Motor neuron (in vitro differentiated cells): ENCODE results near the gene TAP2. TPM values are rescaled to one million over a fixed set of nuclear protein-coding genes. Genes with fewer than 3 reads are reported as not detected.

Experiments used
- ATAC-seq, 8 experiments: fragments of 200-7000 bp; cut with Tn5 transposase; replicated peaks in 6 of 8; 2 replicates each; pipeline ENCODE4 v1.8.0; 2021; ENCODE audit warnings: mild to moderate bottlenecking in 8 of 8, moderate library complexity in 8 of 8
- H3K27ac ChIP-seq, 2 donors: fragments of 250-450 bp; sonication (Bioruptor Pico); 2 replicates each; pipeline ENCODE4 v1.9.0; 2021; ENCODE audit warnings: antibody characterized with exemption in 2 of 2, mild to moderate bottlenecking in 2 of 2, moderate library complexity in 1 of 2
- H3K4me1 ChIP-seq, 2 donors: fragments of 250-450 bp; sonication (Bioruptor Pico); replicated peaks in 1 of 2; 2 replicates each; pipeline ENCODE4 v1.6.1; 2021; ENCODE audit warnings: antibody characterized with exemption in 2 of 2, mild to moderate bottlenecking in 2 of 2, moderate library complexity in 1 of 2
- H3K4me3 ChIP-seq, 5 donors: fragments of 250-450 bp; sonication (Bioruptor Pico); 2 replicates each; pipeline ENCODE4 v1.9.0; 2021; ENCODE audit warnings: antibody characterized with exemption in 5 of 5, mild to moderate bottlenecking in 5 of 5, moderate library complexity in 4 of 5
- whole genome bisulfite sequencing, 10 experiments: fragments of 450-650 bp; shearing (Covaris generic); methylation state at CpG; one replicate each; pipeline ENCODE4 v1.0.0; 2022; 5-methylcytosine and 5-hydroxymethylcytosine counted together
- in situ Hi-C, 9 experiments: fragments of 400-800 bp; cut with MboI; loops; one replicate each; pipeline ENCODE4 v1.15.0; 2021; ENCODE audit warnings: low sequenced_read_pairs in 9 of 9, low pct_unique_long_range_greater_than_20kb in 2 of 9; ENCODE audit not compliant: unreplicated experiment in 9 of 9
- total RNA-seq, 8 experiments: library from RNA; unstranded; fragments of 300-600 nt; gene quantifications; 2 replicates each; pipeline versions ENCODE4 v1.2.3 to v1.2.4, GENCODE V29; 2022

The TAP2 gene
- total RNA-seq, 8 experiments from 2014 or later = 1.7 to 104 (median 13.5) TPM

DNA sequence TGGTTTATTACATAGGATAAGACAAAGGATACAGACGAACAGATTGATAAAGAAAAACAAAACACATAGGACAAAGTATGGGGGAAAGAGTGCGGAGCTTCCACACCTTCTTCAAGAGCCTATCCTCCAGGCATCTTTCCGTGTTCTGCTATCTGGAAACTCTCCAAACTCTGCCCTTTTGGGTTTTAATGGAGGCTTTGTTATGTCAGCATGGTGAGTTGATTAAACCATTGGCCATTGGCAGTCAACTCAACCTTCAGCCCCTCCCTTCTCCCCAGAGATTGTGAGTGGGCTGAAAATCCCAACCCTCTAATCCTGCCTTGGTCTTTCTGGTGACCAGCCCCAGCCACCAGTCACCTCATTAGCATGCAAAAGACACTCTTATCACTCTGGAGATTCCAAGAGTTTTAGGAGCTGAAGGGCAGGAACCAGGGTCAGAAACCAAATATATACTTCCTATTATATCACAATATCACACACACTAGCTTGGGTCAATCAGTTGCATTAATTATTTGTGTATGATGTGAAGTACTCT lies 45.6 kb downstream of the TAP2 start:
- in situ Hi-C loops = loop anchor here in 6 of 9 experiments (10.0 to 25.0 kb wide), 4 partner anchors 356 to 556 kb away; partner anchors contain the start of genes BTNL2 (in 3 of the 6) and HLA-DRA (in 1 of the 6)
- Histone ChIP-seq H3K4me1 (no peaks in the 10 kb centered on the region), H3K27ac (no peak overlapping the region), H3K4me3 (no peak overlapping the region)
- WGBS, 10 experiments = 0 to 100% (median 45%) methylated on average over 1 to 3 of the region's 3 CpGs; no CpG with 5 or more reads in 2 of the 10 experiments
- ATAC-seq = no peak

DNA sequence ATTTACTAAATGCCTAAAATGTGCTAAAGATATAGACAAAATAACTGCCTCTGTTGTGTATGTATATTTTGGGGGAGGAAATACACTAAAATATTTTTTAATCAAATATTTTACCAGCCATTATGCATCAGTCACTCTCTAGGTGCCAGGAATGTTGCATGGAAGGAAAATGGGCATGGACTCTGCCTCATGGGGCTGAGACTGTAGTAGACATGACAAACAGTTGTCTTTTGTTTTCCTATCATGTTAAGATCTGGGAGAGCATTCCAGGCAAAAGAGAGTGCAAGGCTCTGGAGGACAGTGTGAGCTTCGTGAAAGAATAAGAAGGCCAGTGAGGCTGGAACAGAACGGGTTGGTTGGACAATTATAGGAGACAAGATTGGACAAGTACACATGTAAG lies 48.2 kb downstream of the TAP2 start:
- WGBS, 10 experiments = 15 to 100% (median 47%) methylated on average over 1 to 2 of the region's 2 CpGs; no CpG with 5 or more reads in 1 of the 10 experiments
- H3K27ac ChIP-seq = no peak overlapping the region
- H3K4me3 ChIP-seq = no peak overlapping the region
- in situ Hi-C loops = loop anchor here in 6 of 9 experiments (10.0 to 25.0 kb wide), 4 partner anchors 353 to 553 kb away; partner anchors contain the start of genes BTNL2 (in 3 of the 6) and HLA-DRA (in 1 of the 6)
- no peaks in the 10 kb centered on the region for H3K4me1 ChIP-seq
- ATAC-seq = no peak

Other genes with a start within 250 kb of the TAP2 start
- 10 to 100 TPM in 1 of 8 experiments, 1 to 10 TPM in 1, not detected in 6; 3.1 to 80.7 TPM for gene HLA-DRB1, start 248.9 kb downstream of the TAP2 start, total RNA-seq
- under 1 TPM in 4 of 8 experiments, not detected in 4; 0.13 to 0.57 (median 0.17) TPM for gene HLA-DQA1, start 201.3 kb downstream of the TAP2 start, total RNA-seq
- 1 to 10 TPM in 1 of 8 experiments, under 1 TPM in 3, not detected in 4; 0.25 to 1.1 (median 0.54) TPM for gene HLA-DQB1, start 172.1 kb downstream of the TAP2 start, total RNA-seq
- under 1 TPM in 1 of 8 experiments, not detected in 7; 0.14 TPM for gene HLA-DQA2, start 97.3 kb downstream of the TAP2 start, total RNA-seq
- under 1 TPM in 3 of 8 experiments, not detected in 5; 0.08 to 0.19 (median 0.15) TPM for gene HLA-DQB2, start 75.2 kb downstream of the TAP2 start, total RNA-seq
- 1 to 10 TPM in 2 of 8 experiments, under 1 TPM in 1, not detected in 5; 0.47 to 1.4 (median 1.1) TPM for gene HLA-DOB, start 21.7 kb downstream of the TAP2 start, total RNA-seq
- 100 to 1,000 TPM in 1 of 8 experiments, 10 to 100 TPM in 3, under 1 TPM in 2, not detected in 2; 0.14 to 252 (median 41.8) TPM for gene PSMB8, start 5.3 kb upstream of the TAP2 start, total RNA-seq
- 100 to 1,000 TPM in 1 of 8 experiments, 10 to 100 TPM in 3, under 1 TPM in 4; 0.18 to 115 (median 12.6) TPM for gene TAP1, start 15.0 kb upstream of the TAP2 start, total RNA-seq
- gene PSMB9, start 15.5 kb upstream of the TAP2 start, total RNA-seq = 10 to 100 TPM in 4 of 8 experiments, under 1 TPM in 2, not detected in 2; 0.05 to 72.7 (median 11.4) TPM
- gene HLA-DMB, start 102.3 kb upstream of the TAP2 start, total RNA-seq = 1 to 10 TPM in 1 of 8 experiments, under 1 TPM in 7; 0.14 to 1.1 (median 0.34) TPM
- gene HLA-DMA, start 114.4 kb upstream of the TAP2 start, total RNA-seq = 1 to 10 TPM in 4 of 8 experiments, under 1 TPM in 4; 0.46 to 6.1 (median 1.3) TPM
- 100 to 1,000 TPM; 124 to 401 (median 193) TPM for gene BRD2, start 129.9 kb upstream of the TAP2 start, total RNA-seq
- 1 to 10 TPM in 1 of 8 experiments, under 1 TPM in 7; 0.21 to 1.3 (median 0.54) TPM for gene HLA-DOA, start 170.9 kb upstream of the TAP2 start, total RNA-seq
- 1 to 10 TPM in 2 of 8 experiments, under 1 TPM in 6; 0.09 to 6.9 (median 0.40) TPM for gene HLA-DPA1, start 234.9 kb upstream of the TAP2 start, total RNA-seq
- gene HLA-DPB1, start 237.3 kb upstream of the TAP2 start, total RNA-seq = 10 to 100 TPM in 1 of 8 experiments, 1 to 10 TPM in 6, under 1 TPM in 1; 0.55 to 16.5 (median 2.1) TPM